NCI-H1417 (cell line): Measurements from ENCODE around the gene GATAD2A.
"Not testable (repeated sequence)": the region's sequence is repeated elsewhere in the genome, so short reads cannot be mapped to it uniquely, and the experiment has no call there.

Experiments used
- DNase-seq, 3 experiments: peaks; one replicate each; lab custom pipeline; 2025; lab: John Stamatoyannopoulos, UW

GATAD2A gene

GRCh38 chr19:19468424-19469050 is 63.1 kb downstream of the GATAD2A start:
- DNase-seq, result peak in 1 of 3 experiments; percentile 14

DNA sequence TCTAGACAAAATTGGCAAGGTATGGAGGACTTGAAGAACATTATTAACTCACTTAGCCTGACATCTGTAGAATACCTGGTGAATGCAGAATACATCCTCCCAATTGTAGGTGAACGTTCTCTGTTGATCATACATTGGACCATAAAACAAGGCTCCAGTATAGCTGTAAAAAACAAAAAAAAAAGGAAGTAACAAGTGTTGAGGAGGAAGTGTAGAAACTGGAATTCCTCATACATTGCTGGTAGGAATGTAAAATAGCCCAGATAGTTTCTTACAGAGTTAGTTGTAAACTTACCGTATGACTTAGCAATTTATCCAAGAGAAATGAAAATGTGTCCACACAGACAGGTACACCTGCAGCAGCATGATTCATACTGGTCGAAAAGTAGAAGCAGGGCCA is 65.1 kb downstream of the GATAD2A start:
- DNase-seq, result no peak

GRCh38 chr19:19471682-19472081 is 66.2 kb downstream of the GATAD2A start:
- DNase-seq, result no peak

GRCh38 chr19:19472106-19472505 is 66.6 kb downstream of the GATAD2A start:
- not testable (repeated sequence) for DNase-seq

DNA sequence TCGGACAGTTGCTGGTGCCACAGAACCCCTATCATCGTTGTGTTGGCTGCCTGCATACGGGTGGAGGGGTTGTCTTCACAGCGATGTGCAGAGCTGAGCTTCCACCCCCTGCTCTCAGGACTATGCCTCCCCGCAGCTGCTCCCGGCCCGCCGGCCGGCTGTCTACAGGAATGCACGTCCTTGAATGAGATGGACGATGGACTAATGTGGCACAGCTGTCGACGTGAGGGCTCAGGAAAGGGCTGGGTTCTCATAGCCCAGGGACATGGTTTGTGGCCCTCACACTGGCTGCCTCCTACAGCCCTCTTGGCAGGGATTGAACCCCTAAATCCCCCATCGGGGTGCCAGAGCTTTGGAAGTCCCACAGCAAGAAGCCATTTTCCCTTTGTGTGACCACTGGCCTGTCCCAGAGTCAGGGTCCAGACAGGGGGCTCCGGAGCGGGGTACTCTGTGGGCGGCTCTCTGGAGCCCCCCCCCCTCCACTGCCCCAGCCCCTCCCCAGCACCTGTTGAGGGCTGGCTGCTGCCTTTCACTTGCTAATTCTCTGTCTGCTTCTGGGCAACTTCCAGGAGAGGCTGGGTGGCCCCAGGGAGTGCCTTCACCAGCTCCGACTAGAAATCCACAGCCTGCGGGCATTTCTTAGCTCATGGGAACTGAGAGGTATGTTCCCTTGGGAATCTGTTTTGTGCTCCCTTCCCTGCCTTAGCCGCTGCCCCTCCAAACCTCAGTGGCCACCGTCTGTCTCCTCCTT is 69.7 kb downstream of the GATAD2A start:
- DNase-seq, result no peak

DNA sequence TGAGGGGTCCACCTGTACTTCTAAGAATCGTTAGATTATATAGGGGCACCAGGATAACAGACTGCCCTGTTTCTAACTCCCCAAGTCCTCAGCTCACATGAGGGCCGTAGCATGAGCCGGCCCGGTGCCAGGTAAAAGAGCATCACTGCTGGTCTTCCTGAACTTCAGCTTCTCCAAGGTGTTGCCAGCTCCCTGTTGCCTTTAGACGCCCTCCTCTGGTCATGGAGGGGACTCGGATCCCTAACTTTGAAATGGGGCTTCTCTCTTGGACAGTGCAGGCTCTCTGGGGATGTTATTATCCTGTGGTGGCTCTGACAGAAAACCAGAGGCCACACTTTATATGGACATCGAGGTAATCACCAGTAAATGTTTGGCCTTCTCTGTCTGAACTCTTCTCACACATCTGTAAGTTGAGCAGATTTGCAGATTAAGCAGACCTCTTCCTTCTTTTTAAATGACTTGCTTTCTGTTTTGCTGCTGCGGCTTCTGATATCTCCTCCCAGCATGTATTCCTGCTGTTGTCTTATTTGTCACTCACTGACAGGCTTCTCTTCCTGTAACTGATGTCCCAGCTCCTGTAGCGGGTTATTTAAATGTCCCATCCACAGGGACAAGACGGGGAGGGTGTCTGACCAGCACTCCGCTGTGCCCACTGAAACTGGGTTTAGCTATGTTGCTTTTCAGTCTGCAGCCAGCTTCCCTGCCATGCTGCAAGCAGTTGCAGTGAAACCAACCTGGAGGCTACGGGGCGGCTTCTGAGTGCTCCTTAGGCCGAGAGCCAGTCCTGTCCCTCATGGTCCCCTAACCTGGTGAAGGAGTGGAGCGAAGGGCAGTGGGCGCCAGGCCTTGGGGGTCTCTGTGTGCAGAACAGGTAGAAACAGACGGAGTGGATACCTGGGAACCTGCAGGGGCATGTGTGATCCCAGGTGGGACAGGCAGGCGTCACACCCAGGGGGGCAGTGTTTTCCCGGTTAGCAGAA is 70.7 kb downstream of the GATAD2A start:
- peak in 2 of 3 experiments; percentile 7 to 16 for DNase-seq

GRCh38 chr19:19477705-19478383 is 72.4 kb downstream of the GATAD2A start:
- no peak for DNase-seq

GRCh38 chr19:19480688-19481087 is 75.2 kb downstream of the GATAD2A start:
- DNase-seq, result no peak

GRCh38 chr19:19482809-19483596 is 77.5 kb downstream of the GATAD2A start:
- no peak for DNase-seq

- DNase-seq, result no peak
Observed at GRCh38 chr19:19485161-19485997, 79.9 kb downstream of the GATAD2A start.

GRCh38 chr19:19485998-19486290 is 80.5 kb downstream of the GATAD2A start:
- no peak for DNase-seq

DNA sequence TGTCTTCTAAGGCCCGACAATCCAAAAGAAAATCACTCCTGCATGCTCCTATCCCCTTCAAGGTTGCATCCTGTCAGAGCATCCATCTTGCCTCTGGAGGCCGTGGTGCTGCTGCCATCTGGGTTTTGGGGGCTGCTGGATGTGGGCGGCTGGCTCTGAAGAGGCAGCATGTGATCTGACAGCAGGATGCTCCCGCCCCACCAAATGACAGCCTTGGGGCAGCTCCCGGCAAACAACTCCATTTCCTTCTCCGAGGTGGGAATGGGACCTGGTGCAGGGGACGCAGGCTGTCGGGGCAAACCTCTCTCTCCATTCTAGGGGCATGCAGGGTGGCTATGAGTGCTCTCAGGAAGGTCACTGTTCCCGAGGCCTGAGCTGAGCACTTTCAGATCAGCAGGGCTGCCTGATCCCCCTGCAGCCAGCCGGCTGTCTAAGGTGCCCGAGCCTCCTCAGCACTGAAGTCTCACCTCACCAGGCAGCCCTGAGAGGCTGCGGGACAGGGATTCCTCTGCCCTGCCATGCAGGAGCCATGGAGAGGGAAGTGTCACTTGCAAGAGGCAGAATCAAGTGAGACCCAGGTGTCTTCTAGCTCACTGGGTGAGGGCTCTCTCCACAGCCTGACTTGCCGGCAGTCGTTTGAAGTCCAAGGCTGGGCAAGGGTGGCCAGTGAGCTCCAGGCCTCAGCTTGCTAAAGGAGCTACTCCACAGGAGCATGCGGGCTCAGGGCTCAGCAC is 81.0 kb downstream of the GATAD2A start:
- no peak for DNase-seq

GRCh38 chr19:19487077-19487949 is 81.8 kb downstream of the GATAD2A start:
- DNase-seq, result no peak

- peak in 1 of 3 experiments; percentile 42 for DNase-seq
Observed at GRCh38 chr19:19487950-19488874, 82.7 kb downstream of the GATAD2A start.

GRCh38 chr19:19488875-19489690 is 83.6 kb downstream of the GATAD2A start:
- peak in 2 of 3 experiments; percentile 77 to 89 for DNase-seq

DNA sequence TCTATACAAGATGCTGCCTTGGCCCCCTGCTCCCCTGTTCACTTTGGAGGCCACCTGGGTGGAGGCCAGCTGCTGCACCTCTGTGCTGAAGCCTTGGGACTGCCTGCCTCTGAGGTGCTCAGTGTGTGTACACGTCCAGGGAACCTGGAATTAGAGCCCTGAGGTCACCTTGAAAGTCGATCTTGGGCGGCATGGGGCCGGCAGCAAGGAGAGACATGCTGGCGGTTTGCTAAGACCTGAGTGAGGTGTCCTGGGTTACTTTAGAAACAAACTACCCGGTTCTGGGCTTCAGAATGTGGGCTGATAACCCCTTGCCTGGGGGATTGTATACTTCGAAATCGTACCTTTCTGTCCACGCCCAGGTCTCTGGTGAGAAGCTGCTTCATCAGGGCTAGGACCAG is 84.3 kb downstream of the GATAD2A start:
- DNase-seq, result peak in 1 of 3 experiments; percentile 11
